HG02763 (cell line): ENCODE data around the gene VN1R5.
A peak's percentile ranks its signal among the peaks of the same experiment; 100 is the strongest.
"Not testable (repeated sequence)": the region's sequence is repeated elsewhere in the genome, so short reads cannot be mapped to it uniquely, and the experiment has no call there.

ENCODE experiments used
- ATAC-seq: cut with Tn5 transposase; IDR thresholded peaks from one replicate; pipeline ENCODE4 v1.9.1; 2021; ENCODE audit warnings: mild to moderate bottlenecking, moderate library complexity; ENCODE audit not compliant: unreplicated experiment

VN1R5 gene

GRCh38 chr1:247255772-247256171, at the start of gene VN1R5:
VN1R5 (plus strand) TSS chr1:247256072.
- ATAC-seq, result not testable (repeated sequence)

DNA sequence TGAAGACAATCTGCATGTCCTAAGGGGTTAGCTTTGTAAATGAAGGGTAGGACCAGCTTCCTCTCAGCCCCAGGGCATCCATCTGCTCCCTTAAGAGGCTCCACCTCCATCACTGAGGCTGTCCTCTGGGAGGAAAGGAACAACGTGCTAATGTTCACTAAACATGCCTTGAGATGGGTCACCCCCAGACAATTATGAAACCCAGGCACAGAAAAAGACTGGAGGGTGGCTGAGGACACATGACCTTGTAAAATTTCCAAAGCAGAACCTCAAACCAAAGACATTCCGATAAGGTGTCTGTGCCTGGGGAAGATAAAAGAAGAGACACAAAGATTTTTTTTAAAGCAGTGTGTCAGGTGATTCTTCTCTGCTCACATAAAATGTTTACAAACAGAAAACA, 46.5 kb upstream of the VN1R5 start:
- no peak for ATAC-seq

DNA sequence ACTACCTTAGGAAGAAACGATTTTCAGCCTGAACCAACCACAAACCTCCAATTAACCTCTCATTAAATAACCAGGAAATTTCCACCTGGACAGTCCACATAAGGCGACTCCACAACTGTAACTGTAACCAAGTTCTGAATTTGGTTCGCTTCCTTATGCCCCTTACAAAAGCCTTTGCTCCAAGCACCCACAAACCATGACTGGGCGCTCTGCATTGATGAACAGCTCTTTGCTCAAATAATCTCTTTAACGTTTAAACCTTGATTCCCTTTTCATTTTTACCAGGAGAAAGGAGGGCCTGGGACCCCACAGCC, 45.9 kb upstream of the VN1R5 start:
- peak; percentile 0 for ATAC-seq

- ATAC-seq, result peak; percentile 92
Measured at GRCh38 chr1:247210376-247211117, 45.3 kb upstream of the VN1R5 start.

DNA sequence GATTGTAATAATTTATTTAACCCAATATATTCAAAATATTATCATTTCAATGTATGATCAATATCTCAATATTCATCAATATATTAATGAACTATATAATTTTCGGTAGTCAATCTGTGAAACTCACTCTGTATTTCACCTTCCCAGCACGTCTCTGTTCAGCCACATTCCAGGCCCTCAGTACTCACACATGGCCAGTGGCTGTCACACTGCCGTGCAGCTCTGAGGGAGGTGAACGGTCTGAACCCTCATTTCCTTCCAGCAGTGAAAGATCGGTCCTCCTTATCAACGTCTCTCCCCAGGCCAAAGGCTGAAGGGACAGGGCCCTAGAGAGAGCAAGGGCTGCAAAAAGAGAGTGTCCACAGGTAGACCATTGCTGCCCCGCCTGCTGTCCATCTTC, 44.5 kb upstream of the VN1R5 start:
- ATAC-seq, result no peak

DNA sequence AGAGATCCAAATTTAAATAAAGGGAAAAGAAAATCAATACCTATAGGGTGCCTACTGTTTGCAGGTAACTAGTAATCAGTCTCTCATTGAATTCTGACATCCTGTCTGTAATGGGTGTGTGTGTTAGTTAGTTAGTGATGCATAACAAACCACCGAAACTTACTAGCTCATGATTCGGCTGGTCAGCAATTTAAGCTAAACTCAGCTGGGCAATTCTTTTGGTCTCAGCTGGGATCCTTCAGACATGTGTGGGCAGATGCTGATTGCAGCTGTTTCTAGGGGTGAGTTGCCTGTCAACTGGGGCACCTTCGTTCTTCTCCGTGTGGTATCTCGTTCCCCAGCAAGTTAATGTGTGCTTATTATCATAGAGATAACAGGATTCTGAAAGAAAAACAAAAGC, 43.9 kb upstream of the VN1R5 start:
- ATAC-seq, result peak; percentile 55

- ATAC-seq, result no peak
Measured at GRCh38 chr1:247212627-247213617, 43.0 kb upstream of the VN1R5 start.

DNA sequence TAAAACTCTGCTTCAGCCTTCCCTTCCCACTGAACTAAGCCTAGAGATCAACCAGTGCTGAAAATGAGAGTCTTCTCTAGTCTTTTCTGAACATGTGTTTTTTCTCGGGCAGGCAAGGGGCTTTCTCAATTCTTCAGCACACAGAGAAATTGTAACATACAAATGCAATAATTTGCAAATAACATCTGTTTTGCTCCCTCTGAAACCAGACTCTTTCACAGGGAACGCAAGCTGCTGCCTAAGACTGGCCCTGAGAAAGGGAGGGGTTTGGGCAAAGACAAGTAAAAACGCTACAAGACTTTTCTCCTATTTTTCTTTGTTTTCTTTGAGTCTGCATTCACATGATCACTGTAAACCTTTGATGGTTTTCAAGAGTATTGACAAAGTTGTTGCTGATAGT, 39.6 kb upstream of the VN1R5 start:
- ATAC-seq, result no peak

DNA sequence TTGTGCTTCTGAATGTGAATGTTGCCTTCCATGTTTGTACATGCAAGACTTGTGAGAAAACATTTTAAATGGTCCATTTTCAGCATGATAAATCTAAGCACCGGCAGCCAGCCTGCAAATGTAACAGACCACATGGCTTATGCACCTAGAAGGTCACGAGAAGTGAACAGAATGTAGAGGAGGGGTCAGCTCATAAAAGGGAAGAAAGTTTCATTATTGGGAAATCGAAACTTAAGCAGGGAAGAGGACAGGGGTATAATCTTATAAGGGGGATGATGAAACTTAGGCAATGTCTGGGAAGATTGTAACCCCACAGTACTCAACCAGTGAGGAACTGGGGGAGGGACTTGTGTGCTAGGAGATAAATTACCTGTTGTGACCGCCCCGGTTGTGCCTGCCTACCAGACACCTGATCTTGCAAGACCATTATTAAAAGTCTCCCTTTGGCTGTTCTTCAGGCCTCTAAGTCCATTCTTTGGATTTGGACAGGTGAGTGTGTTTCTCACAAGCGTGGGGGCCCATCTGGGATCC, 37.7 kb upstream of the VN1R5 start:
- no peak for ATAC-seq

- ATAC-seq, result not testable (repeated sequence)
Measured at GRCh38 chr1:247220280-247220679, 35.6 kb upstream of the VN1R5 start.

DNA sequence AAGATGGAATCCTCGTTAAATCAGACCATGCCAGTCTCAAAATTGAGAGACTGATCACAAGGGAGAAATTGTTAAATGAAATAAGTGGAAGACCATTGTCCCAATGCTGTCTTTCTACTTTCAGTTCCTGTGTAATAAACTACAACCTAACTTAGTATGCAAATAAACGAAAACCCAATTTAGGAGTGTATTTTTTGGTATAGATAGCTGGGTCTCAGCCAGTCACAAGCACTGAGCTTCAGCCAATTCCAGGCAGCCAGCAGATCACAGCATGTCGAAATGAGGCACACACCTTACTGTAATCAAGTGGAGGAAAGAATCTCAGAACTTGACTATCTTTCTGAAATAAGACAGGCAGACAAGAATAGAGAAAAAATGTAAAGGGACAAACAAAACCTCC, 33.0 kb upstream of the VN1R5 start:
- ATAC-seq, result no peak

- no peak for ATAC-seq
Measured at GRCh38 chr1:247224822-247225221, 31.1 kb upstream of the VN1R5 start.

- no peak for ATAC-seq
Measured at GRCh38 chr1:247228133-247228532, 27.7 kb upstream of the VN1R5 start.

GRCh38 chr1:247241691-247242090, 14.2 kb upstream of the VN1R5 start:
- ATAC-seq, result no peak

DNA sequence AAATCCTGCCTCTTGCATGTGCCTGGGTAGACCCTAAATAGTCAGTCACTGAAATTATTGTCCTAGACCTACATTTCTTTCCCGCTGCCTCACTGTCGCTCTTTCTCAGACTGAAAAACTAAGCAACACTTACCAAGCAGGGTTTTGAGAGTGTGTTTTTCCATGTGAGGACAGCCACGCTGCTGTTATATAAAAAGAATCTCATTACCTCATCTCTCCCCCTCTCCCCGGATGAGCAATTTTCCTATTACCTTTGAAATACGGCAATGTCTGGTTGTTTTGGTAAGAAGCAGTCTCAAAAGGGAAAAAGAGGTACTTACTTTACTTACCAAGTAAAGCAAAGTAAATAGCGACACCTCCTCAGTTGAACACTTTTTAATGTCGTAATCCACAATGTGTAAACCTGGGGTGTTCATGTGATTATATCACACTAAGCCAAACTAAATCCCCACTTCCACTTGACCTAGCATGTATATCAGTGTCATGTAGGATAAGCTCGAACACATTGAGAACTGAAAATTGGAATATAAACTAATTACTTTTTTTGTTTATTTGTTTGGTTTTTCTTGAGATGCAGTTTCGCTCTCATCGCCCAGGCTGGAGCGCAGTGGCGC, 12.2 kb upstream of the VN1R5 start:
- no peak for ATAC-seq

- ATAC-seq, result no peak
Measured at GRCh38 chr1:247246325-247247115, 9.4 kb upstream of the VN1R5 start.

DNA sequence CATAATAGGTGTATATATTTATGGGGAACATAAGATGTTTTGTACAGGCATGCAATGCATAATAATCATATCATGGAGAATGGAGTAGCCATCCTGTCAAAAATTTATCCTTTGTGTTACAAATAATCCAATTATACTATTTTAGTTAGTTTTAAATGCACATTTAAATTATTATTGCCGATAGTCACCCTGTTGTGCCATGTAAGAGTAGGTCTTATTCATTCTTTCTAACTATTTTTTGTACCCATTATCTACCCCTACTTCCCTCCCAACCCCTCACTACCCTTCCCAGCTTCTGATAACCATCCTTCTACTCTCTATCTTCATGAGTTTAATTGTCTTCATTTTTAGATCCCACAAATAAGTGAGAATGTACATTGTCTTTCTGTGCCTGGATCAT, 8.3 kb upstream of the VN1R5 start:
- ATAC-seq, result no peak

GRCh38 chr1:247266053-247266452, 10.2 kb downstream of the VN1R5 start:
- no peak for ATAC-seq

GRCh38 chr1:247268390-247269045, 12.6 kb downstream of the VN1R5 start:
- ATAC-seq, result no peak

GRCh38 chr1:247269133-247269532, 13.3 kb downstream of the VN1R5 start:
- no peak for ATAC-seq
